ENCODE data around the gene FSCN2.

GRCh38 chr17:81556863-81557262 lies 28.7 kb downstream of the FSCN2 start:
- TF ChIP-seq RAD21 (IDR thresholded peaks at IDR 0.05; ENCODE audit: low read length): no peak
- TF ChIP-seq CTCF (IDR thresholded peaks at IDR 0.05): no peak
- TF ChIP-seq POLR2AphosphoS5 (IDR thresholded peaks at IDR 0.05; ENCODE audit: low read depth, low read length): no peak

All from SK-N-SH (cell line).